Colon (tissue), 2 donors: ENCODE data around the gene SLC35A3.
"Not testable (repeated sequence)": the region's sequence is repeated elsewhere in the genome, so short reads cannot be mapped to it uniquely, and the experiment has no call there.

Experiments used
- FAIRE-seq: peaks from 2 replicates; lab custom pipeline; 2012; peaks lifted over from hg19 to GRCh38; lab: Jason Lieb, UNC
- donor health status: control.
- donor health status: control.

SLC35A3 gene

GRCh38 chr1:99969729-99970621, at the start of gene SLC35A3:
Gene SLC35A3, plus strand, starts transcription at chr1:99969996. Its CDS starts 23,559 bp downstream, at chr1:99993555.
- no peak for FAIRE-seq

GRCh38 chr1:99934801-99935200, 35.0 kb upstream of the SLC35A3 start:
- FAIRE-seq: no peak

- FAIRE-seq: no peak
These were observed 34.3 kb upstream of the SLC35A3 start for GRCh38 chr1:99935534-99935933.

GRCh38 chr1:99936071-99936470, 33.7 kb upstream of the SLC35A3 start:
- FAIRE-seq: no peak

- no peak for FAIRE-seq
These were observed 27.1 kb upstream of the SLC35A3 start for GRCh38 chr1:99942723-99943122.

GRCh38 chr1:99943223-99943794, 26.5 kb upstream of the SLC35A3 start:
- no peak for FAIRE-seq

GRCh38 chr1:99944192-99944591, 25.6 kb upstream of the SLC35A3 start:
- FAIRE-seq: no peak

GRCh38 chr1:99945174-99945573, 24.6 kb upstream of the SLC35A3 start:
- no peak for FAIRE-seq

- FAIRE-seq: no peak
These were observed 19.3 kb upstream of the SLC35A3 start for GRCh38 chr1:99950486-99950885.

- FAIRE-seq: no peak
These were observed 17.3 kb upstream of the SLC35A3 start for GRCh38 chr1:99952522-99952921.

- no peak for FAIRE-seq
These were observed 14.4 kb upstream of the SLC35A3 start for GRCh38 chr1:99955375-99955774.

- FAIRE-seq: no peak
These were observed 13.0 kb upstream of the SLC35A3 start for GRCh38 chr1:99956755-99957154.

- no peak for FAIRE-seq
These were observed 12.0 kb upstream of the SLC35A3 start for GRCh38 chr1:99957818-99958217.

GRCh38 chr1:99959189-99959705, 10.5 kb upstream of the SLC35A3 start:
- not testable (repeated sequence) for FAIRE-seq

GRCh38 chr1:99960260-99960659, 9.5 kb upstream of the SLC35A3 start:
- not testable (repeated sequence) for FAIRE-seq

GRCh38 chr1:99963041-99963795, 6.6 kb upstream of the SLC35A3 start:
- FAIRE-seq: no peak

- no peak for FAIRE-seq
These were observed 5.0 kb upstream of the SLC35A3 start for GRCh38 chr1:99964806-99965205.

GRCh38 chr1:99965646-99966375, 4.0 kb upstream of the SLC35A3 start:
- no peak for FAIRE-seq

GRCh38 chr1:99968214-99968613, 1.6 kb upstream of the SLC35A3 start:
- no peak for FAIRE-seq

GRCh38 chr1:99969260-99969728, 502 bp upstream of the SLC35A3 start:
- no peak for FAIRE-seq

GRCh38 chr1:99970713-99971255, 988 bp downstream of the SLC35A3 start:
- no peak for FAIRE-seq
